HG02970 (cell line): ENCODE results near the gene NABP1.
A peak's percentile ranks its signal among the peaks of the same experiment; 100 is the strongest.

Experiments used
- ATAC-seq: cut with Tn5 transposase; IDR thresholded peaks from one replicate; pipeline ENCODE4 v1.9.1; 2021; ENCODE audit warnings: mild to moderate bottlenecking, moderate library complexity, moderate number of reproducible peaks; ENCODE audit not compliant: unreplicated experiment, low FRiP score

Gene NABP1

GRCh38 chr2:191678437-191679100, 633 bp downstream of the NABP1 start:
- peak; percentile 5 for ATAC-seq

DNA sequence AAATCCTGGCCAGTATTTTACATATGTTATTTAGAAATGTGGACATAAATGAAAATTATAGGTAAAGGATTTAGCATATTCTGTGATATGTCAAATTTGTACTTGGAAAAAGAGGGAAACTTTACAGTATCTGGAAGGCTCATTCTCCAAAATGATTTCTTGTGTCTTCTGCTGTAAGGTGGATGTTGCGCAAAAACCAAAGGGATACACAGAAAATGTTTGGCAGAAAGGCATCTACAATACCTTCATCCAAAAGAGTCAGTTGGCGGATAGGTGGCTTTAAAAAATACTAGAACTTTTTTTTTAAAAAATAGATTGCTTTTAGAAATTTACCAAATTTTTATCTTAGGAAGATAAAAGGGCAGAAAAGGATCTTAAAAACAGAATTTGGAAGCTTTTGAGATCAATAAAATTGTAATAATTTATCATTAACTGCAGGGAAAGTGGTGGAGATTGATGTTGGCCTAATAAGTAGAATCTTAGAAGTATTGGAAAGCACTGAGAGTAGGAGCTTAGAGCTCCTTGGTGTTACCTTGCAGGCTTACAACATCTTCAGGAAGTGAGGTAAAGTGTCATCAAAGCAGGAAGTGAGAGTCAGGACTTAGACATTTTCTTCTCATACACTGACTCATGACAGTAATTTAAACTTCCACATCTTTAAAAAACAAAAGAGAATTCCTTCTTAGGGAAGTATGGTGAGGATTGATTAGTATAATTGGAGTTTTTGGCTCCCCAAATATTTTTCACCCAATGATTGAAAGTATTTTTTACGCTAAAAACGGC, 2.1 kb downstream of the NABP1 start:
- no peak for ATAC-seq

DNA sequence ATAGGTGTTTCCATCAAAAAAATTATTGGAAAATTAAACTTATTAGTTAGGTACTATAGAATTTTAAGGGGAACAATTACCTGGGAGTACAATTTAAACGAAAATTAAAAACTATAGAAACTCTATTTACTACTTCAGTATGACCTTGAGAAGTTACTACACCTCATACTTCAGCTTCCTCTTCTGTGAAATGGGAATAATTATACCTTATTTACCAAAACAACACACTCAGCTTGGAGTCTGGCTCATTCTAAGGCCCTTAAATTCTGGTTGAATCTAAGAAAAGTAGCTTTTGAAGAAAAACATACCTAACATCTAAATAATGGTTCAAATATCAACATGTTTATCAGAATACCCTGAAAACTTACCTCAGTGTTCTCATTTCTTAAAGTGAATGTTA, 2.7 kb downstream of the NABP1 start:
- ATAC-seq: no peak

GRCh38 chr2:191682126-191682525, 4.2 kb downstream of the NABP1 start:
- no peak for ATAC-seq

GRCh38 chr2:191686066-191686465, 8.1 kb downstream of the NABP1 start:
- no peak for ATAC-seq

GRCh38 chr2:191686729-191687128, 8.8 kb downstream of the NABP1 start:
- no peak for ATAC-seq

- no peak for ATAC-seq
Observed at GRCh38 chr2:191687867-191688266, 9.9 kb downstream of the NABP1 start.

DNA sequence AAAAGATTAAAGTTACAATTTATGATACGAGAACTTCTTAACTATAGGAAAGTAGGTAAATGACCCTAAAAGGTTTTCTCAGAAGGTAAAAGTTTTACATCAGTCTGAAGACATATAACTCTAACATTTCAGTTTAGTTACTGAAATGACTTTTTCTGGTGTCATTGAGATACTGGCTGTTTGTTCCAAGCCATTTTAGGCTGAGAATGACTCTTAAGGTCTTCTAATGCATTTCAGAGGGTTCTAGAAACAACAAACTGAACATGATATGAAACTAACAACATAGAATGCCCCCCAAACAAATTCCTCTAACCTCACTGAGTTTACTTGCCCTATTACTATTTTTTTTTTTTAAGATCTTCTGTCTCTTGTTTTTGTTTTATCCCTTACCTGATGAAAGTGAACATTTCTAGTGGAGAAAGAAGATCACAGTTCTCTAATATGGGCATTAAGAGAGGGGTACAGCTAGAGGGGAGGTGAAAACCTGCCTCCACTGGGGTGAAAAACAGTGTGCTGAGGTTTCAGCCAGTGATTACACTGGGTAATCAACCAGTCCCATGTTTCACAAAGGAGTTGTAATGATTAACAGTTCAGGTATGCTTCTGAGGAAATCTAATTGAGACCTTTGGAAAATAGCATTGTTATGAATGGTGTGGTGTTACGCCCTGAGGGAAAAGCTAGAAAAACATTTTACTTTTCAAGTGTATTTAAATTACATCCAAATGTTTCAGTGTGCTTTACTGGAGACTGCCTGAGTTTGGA, 11.2 kb downstream of the NABP1 start:
- no peak for ATAC-seq

- no peak for ATAC-seq
Observed at GRCh38 chr2:191690327-191690726, 12.4 kb downstream of the NABP1 start.

DNA sequence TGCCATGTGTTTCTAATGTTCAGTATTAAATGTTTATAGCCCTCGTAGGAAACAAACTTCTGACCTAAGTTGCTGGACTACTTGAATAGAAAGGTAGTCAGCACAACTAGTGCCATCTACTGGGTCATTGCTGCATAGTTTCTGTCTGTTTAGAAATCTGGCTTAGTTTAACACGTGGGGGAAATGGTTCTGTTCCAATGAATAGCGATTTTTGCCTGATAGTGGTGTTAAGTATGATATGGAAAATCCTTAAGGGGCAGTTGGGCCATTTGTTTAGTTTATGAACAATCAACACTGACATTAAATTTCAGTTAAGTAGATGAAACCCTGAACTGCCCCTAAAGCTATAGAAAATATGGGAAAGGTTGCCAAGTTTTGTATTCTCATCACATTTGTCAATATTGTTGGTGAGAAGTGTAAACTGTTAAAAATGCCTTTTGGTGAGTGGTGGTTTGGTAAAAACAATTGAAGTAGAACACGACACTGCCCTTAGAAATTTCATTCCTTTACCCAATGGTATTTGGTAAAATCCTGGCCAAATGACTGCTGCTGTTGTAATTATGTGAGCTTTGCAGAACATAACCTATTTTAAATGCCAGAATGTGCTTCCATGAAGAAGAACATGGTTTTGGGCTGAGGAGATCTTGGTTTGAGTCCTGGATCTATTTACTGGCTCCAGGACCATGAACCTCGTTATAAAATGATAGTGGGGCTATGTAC, 13.2 kb downstream of the NABP1 start:
- ATAC-seq: peak; percentile 58

GRCh38 chr2:191691898-191692297, 14.0 kb downstream of the NABP1 start:
- no peak for ATAC-seq

DNA sequence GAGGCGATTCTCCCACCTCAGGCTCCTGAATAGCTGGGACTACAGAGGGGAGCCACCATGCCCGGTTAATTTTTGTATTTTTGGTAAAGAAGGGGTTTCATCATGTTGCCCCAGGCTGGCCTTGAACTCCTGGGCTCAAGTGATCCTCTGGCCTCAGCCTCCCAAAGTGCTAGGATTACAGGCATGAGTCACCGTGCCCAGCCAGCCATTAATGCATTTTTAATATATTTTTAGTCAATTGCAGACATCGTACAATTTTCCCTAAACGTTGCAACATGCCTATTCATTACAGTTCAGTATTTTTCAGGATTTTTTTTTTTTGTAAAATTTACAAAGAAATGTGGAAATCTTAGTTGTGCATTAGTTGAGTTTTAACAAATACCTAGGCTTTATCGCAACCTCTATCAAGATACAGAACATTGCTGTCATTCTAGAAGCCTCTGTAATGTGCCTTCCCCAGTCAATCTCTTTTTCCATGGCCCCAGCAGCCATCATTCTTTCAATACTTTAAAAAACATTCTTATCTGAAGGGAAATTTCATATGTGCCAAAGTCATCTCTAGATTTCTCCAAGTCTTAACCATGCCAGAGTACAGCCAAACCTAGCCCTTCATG, 14.7 kb downstream of the NABP1 start:
- no peak for ATAC-seq

GRCh38 chr2:191693166-191693565, 15.2 kb downstream of the NABP1 start:
- ATAC-seq: no peak

- ATAC-seq: no peak
Observed at GRCh38 chr2:191693778-191694177, 15.8 kb downstream of the NABP1 start.

- ATAC-seq: no peak
Observed at GRCh38 chr2:191696001-191696400, 18.1 kb downstream of the NABP1 start.

GRCh38 chr2:191696966-191697365, 19.0 kb downstream of the NABP1 start:
- ATAC-seq: no peak

- ATAC-seq: no peak
Observed at GRCh38 chr2:191697870-191698269, 19.9 kb downstream of the NABP1 start.

DNA sequence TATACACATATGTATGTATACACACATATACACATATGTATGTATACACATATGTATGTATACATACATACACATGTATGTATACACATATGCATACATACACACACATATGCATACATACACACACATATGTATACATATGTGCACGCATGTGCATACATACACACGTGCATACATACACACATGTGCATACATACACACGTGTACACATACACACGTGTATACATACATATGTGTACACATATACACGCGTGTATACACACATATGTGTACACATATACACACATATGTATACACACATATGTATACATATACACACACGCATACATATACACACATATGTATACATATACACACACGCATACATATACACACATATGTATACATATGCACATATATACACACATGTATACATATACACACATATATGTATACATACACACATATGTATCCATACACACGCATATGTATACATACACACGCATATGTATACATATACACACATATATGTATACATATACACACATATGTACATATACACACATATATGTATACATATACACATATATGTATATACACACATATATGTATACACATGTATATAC, 21.5 kb downstream of the NABP1 start:
- ATAC-seq: no peak

DNA sequence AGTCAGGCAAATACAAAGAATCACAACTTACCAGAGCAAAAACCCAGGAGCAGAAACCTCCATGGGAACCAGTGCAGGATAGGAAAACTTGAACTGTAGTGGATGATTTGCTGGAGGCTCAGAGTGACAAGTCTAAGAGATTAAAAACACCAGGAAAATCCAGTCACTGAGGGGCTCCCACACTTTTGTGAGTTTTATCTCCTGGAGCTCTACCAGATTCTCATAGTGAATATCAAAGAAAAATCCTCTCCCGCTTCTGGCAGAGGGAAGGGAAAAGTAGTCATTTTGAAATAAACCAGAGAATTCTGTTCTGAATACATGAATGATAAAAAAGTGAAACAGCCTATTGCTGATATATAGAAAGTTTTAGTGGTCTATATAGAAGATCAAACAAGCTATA, 23.1 kb downstream of the NABP1 start:
- no peak for ATAC-seq

DNA sequence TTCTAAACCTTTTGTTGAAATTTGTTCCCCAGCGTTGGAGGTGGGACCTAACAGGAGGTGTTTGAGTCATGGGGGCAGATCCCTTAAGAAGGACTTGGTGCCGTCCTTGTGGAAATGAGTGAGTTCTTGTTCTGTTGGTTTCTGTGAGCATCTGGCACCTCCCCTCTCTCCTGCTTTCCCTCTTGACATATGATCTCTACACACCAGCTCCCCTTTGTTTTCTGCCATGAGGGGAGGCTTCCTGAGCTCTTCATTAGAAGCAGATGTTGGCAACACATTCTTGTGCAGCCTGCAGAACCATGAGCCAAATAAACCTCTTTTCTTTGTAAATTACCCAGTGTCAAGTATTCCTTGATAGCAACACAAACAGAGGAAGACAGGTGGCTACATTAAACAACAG, 23.8 kb downstream of the NABP1 start:
- no peak for ATAC-seq
